SK-N-SH treated with all-trans-retinoic acid at 6 μM for 48 hours (cell line): ENCODE measurements around the gene RHBDL3.

Experiments used
- ARNTL ChIP-seq: fragments of 450-650 bp; formaldehyde crosslinking; IDR thresholded peaks from 2 replicates; pipeline ENCODE4 v1.5.0; 2020; ENCODE audit warnings: low read depth, mild to moderate bottlenecking, moderate library complexity, borderline replicate concordance
- CSRNP3 ChIP-seq: fragments of 250-450 bp; sonication (Bioruptor Pico); IDR thresholded peaks from 2 replicates; pipeline ENCODE4 v1.5.1; 2021; ENCODE audit warnings: mild to moderate bottlenecking, moderate library complexity
- ESRRG ChIP-seq: fragments of 250-450 bp; sonication (Bioruptor Pico); IDR thresholded peaks from 2 replicates; pipeline ENCODE4 v1.6.1; 2021; ENCODE audit warnings: mild to moderate bottlenecking
- PATZ1 ChIP-seq: fragments of 250-450 bp; sonication (Bioruptor Pico); IDR thresholded peaks from 2 replicates; pipeline ENCODE4 v1.8.0; 2020; ENCODE audit warnings: mild to moderate bottlenecking, moderate library complexity, borderline replicate concordance
- TSHZ2 ChIP-seq: fragments of 250-450 bp; sonication (Bioruptor Pico); IDR thresholded peaks from 2 replicates; pipeline ENCODE4 v1.5.0; 2020; ENCODE audit warnings: mild to moderate bottlenecking, moderate library complexity
- ZFP3 ChIP-seq: fragments of 250-450 bp; sonication (Bioruptor Pico); IDR thresholded peaks from 2 replicates; pipeline ENCODE4 v1.5.0; 2020; ENCODE audit warnings: mild to moderate bottlenecking, moderate library complexity
- ZNF70 ChIP-seq: fragments of 450-650 bp; formaldehyde crosslinking; IDR thresholded peaks from 2 replicates; pipeline ENCODE4 v1.5.0; 2020; ENCODE audit warnings: mild to moderate bottlenecking, moderate library complexity

DNA sequence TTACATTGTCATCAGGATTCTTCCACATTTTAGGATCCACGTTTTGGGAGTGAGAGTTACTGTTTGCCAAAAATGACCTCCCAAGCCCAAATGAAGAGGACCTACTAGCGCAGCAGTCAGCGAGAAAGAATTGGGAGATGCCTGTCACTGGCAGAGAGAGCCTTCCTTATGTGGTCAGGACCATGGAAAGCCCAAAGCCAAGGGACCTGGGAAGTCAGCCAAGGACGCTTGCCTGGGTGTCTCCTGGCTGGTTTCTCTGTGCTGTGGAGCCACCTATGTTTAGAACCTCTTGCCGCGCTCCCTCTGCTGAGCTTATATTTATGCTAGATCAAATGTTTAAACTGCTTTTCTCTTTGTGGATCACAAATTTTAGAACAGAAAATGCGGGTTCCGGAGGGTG, 24.9 kb upstream of the RHBDL3 start:
- TF ChIP-seq ARNTL (CRISPR knock-in tag): no peak
- TF ChIP-seq ESRRG (CRISPR knock-in tag): no peak
- TF ChIP-seq TSHZ2 (CRISPR knock-in tag): no peak
- no peak for TF ChIP-seq ZNF70 (CRISPR knock-in tag)
- TF ChIP-seq ZFP3 (CRISPR knock-in tag): no peak
- no peak for TF ChIP-seq CSRNP3 (CRISPR knock-in tag)
- no peak for TF ChIP-seq PATZ1
